Measurements from ENCODE around the gene TMEM86B.

The TMEM86B gene

GRCh38 chr19:55264531-55264930 lies 36.0 kb upstream of the TMEM86B start:
- no peaks in the 10 kb centered on the region for H4K20me1 ChIP-seq (ENCODE audit: insufficient read depth, low read length)
- peak overlapping the region; percentile 84 for H3K27ac ChIP-seq (ENCODE audit: low read depth, low read length, poor library complexity, severe bottlenecking)
- no peak overlapping the region for H3K4me3 ChIP-seq (ENCODE audit: low read depth, low read length, poor library complexity, severe bottlenecking)
- no peaks in the 10 kb centered on the region; the same call in 1 of the 2 replicates for H3F3A ChIP-seq (ENCODE audit: insufficient read depth, low read length)
- H3K36me3 ChIP-seq (ENCODE audit: insufficient read depth, low read length), result peaks cover 29% of the 10 kb centered on the region
- H3K79me2 ChIP-seq (ENCODE audit: insufficient read depth, low read length), result no peaks in the 10 kb centered on the region
- H3K27me3 ChIP-seq (ENCODE audit: insufficient read depth, low read length), result no peaks in the 10 kb centered on the region
- no peak overlapping the region for H3K4me2 ChIP-seq (ENCODE audit: low read length)
- no peak for TF ChIP-seq EZH2 (IDR thresholded peaks at IDR 0.05; ENCODE audit: borderline replicate concordance, low read length)
- TF ChIP-seq CTCF (IDR thresholded peaks at IDR 0.05; ENCODE audit: low read length), result no peak
- H3K9me3 ChIP-seq (ENCODE audit: low read length), result no peaks in the 10 kb centered on the region
- H3K9me2 ChIP-seq (ENCODE audit: low read depth, low read length), result no peaks in the 10 kb centered on the region
- H3K4me1 ChIP-seq (ENCODE audit: insufficient read depth, low read length, severe bottlenecking), result peaks cover 36% of the 10 kb centered on the region
- no peak overlapping the region for H3K9ac ChIP-seq (ENCODE audit: low read length)
- H2AFZ ChIP-seq (ENCODE audit: low read length), result no peak overlapping the region

DNA sequence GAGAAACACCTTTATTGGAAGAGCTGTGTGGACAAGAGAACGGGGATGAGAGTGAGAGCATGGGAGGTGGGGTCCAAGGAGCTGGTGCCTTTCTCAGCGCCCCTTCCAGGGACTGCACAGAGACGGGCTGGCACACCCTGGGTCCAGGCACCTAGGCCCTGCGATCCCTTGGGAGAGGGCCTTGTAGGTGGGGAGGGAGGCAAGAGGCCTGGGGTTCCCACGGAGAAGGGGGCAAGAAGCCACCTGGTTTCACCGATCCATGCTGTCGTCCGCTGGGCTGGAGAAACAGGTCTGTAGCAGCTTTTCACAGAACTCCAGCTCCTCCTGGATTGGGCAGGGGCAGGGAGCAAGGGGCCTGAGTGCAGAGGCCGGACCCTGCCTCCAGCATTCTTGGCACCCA lies 33.8 kb upstream of the TMEM86B start:
- Histone ChIP-seq H3K9me3 (ENCODE audit: low read length) (no peaks in the 10 kb centered on the region), H3K4me3 (ENCODE audit: low read depth, low read length, poor library complexity, severe bottlenecking) (no peak overlapping the region), H4K20me1 (ENCODE audit: insufficient read depth, low read length) (no peaks in the 10 kb centered on the region), H3K36me3 (ENCODE audit: insufficient read depth, low read length) (peaks cover 18% of the 10 kb centered on the region; the same call in 1 of the 2 replicates), H2AFZ (ENCODE audit: low read length) (no peak overlapping the region), H3K4me2 (ENCODE audit: low read length) (no peak overlapping the region), H3K4me1 (ENCODE audit: insufficient read depth, low read length, severe bottlenecking) (peaks cover 38% of the 10 kb centered on the region), H3K27me3 (ENCODE audit: insufficient read depth, low read length) (no peaks in the 10 kb centered on the region), H3K9ac (ENCODE audit: low read length) (no peak overlapping the region), H3K9me2 (ENCODE audit: low read depth, low read length) (no peaks in the 10 kb centered on the region), H3K27ac (ENCODE audit: low read depth, low read length, poor library complexity, severe bottlenecking) (peak overlapping the region; percentile 84), H3F3A (ENCODE audit: insufficient read depth, low read length) (no peaks in the 10 kb centered on the region; the same call in 1 of the 2 replicates), H3K79me2 (ENCODE audit: insufficient read depth, low read length) (peaks cover 9% of the 10 kb centered on the region)
- no peak for TF ChIP-seq EZH2 (IDR thresholded peaks at IDR 0.05; ENCODE audit: borderline replicate concordance, low read length)
- TF ChIP-seq CTCF (IDR thresholded peaks at IDR 0.05; ENCODE audit: low read length), result no peak

DNA sequence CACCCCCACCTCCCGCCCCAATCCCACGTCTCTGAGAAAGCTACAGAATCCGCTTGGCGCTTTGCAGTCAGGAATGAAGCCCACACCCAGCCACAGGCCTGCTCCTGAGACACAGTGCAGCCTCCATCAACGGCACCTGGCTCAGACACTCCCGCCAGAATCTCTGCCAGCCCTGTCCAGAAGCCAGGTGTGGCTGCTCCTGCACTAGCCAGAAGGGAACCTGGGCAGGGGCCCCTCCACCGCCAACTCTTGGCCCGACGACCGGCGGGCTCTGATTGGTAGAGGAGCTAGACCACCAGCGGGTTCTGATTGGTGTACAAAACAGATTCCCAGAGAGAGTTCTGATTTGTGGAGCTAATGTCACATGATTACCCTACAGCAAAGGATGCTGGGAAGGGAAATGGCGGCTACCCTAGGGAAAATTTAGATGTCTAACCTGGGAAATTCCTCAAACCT lies 33.1 kb upstream of the TMEM86B start:
- H3K27me3 ChIP-seq (ENCODE audit: insufficient read depth, low read length), result no peaks in the 10 kb centered on the region
- no peak overlapping the region for H3K9ac ChIP-seq (ENCODE audit: low read length)
- no peak for TF ChIP-seq EZH2 (IDR thresholded peaks at IDR 0.05; ENCODE audit: borderline replicate concordance, low read length)
- TF ChIP-seq CTCF (IDR thresholded peaks at IDR 0.05; ENCODE audit: low read length), result no peak
- no peak overlapping the region for H2AFZ ChIP-seq (ENCODE audit: low read length)
- no peak overlapping the region for H3K4me2 ChIP-seq (ENCODE audit: low read length)
- H3K4me1 ChIP-seq (ENCODE audit: insufficient read depth, low read length, severe bottlenecking), result peaks cover 39% of the 10 kb centered on the region
- no peaks in the 10 kb centered on the region for H3K9me2 ChIP-seq (ENCODE audit: low read depth, low read length)
- H3K9me3 ChIP-seq (ENCODE audit: low read length), result no peaks in the 10 kb centered on the region
- peak overlapping the region; percentile 84 for H3K27ac ChIP-seq (ENCODE audit: low read depth, low read length, poor library complexity, severe bottlenecking)
- no peaks in the 10 kb centered on the region for H4K20me1 ChIP-seq (ENCODE audit: insufficient read depth, low read length)
- no peaks in the 10 kb centered on the region; the same call in 1 of the 2 replicates for H3F3A ChIP-seq (ENCODE audit: insufficient read depth, low read length)
- peaks cover 23% of the 10 kb centered on the region; the same call in 1 of the 2 replicates for H3K36me3 ChIP-seq (ENCODE audit: insufficient read depth, low read length)
- H3K79me2 ChIP-seq (ENCODE audit: insufficient read depth, low read length), result peaks cover 16% of the 10 kb centered on the region
- H3K4me3 ChIP-seq (ENCODE audit: low read depth, low read length, poor library complexity, severe bottlenecking), result no peak overlapping the region
